Lung (tissue), 12 donors: ENCODE measurements around the gene TRIM17. TPM values are rescaled to one million over a fixed set of nuclear protein-coding genes. Genes with fewer than 3 reads are reported as not detected.

Source experiments
- ATAC-seq: fragments of 200-7000 bp; cut with Tn5 transposase; one replicate; pipeline ENCODE4 v1.9.1; 2020; ENCODE audit warnings: moderate number of reproducible peaks; ENCODE audit not compliant: insufficient read depth, low FRiP score
- DNase-seq, 3 donors: peaks; one replicate each; pipeline ENCODE4 v3.0.0-alpha.2; 2013 to 2017
- H3K27ac ChIP-seq, 2 donors: one replicate each; pipeline ENCODE4 v1.5.1; 2013; ENCODE audit warnings: mild to moderate bottlenecking in 2 of 2, moderate library complexity in 2 of 2, control low read depth in 1 of 2, inconsistent platforms in 1 of 2, low read depth in 1 of 2, low read length in 1 of 2
- H3K27me3 ChIP-seq, 3 donors: one replicate each; pipeline ENCODE4 v1.5.1; 2013; ENCODE audit warnings: low read length in 2 of 3; ENCODE audit not compliant: control insufficient read depth in 3 of 3, insufficient read depth in 3 of 3
- H3K36me3 ChIP-seq, 4 donors: one replicate each; pipeline ENCODE4 v1.5.1; 2013; ENCODE audit warnings: low read length in 4 of 4, mild to moderate bottlenecking in 1 of 4, moderate library complexity in 1 of 4; ENCODE audit not compliant: control insufficient read depth in 4 of 4, insufficient read depth in 4 of 4
- H3K4me1 ChIP-seq, 5 donors: one replicate each; pipeline ENCODE4 v1.5.1; 2013; ENCODE audit warnings: low read length in 5 of 5, mild to moderate bottlenecking in 2 of 5, moderate library complexity in 1 of 5; ENCODE audit not compliant: control insufficient read depth in 5 of 5, insufficient read depth in 5 of 5
- H3K4me3 ChIP-seq: one replicate; pipeline ENCODE4 v1.5.1; 2013; ENCODE audit warnings: mild to moderate bottlenecking, control low read depth, moderate library complexity
- H3K9ac ChIP-seq, 2 donors: one replicate each; pipeline ENCODE4 v1.5.1; 2013; ENCODE audit warnings: low read length in 2 of 2, control low read depth in 1 of 2; ENCODE audit not compliant: insufficient read depth in 1 of 2
- H3K9me3 ChIP-seq, 4 donors: one replicate each; pipeline ENCODE4 v1.5.1; 2013; ENCODE audit warnings: low read length in 3 of 4, mild to moderate bottlenecking in 1 of 4, moderate library complexity in 1 of 4; ENCODE audit not compliant: control insufficient read depth in 4 of 4, insufficient read depth in 3 of 4
- WGBS, 2 donors: extraction: QIAGEN DNeasy Blood & Tissue Kit; methylation state at CpG; one replicate each; pipeline ENCODE4 v1.1.7; 2013; 5-methylcytosine and 5-hydroxymethylcytosine counted together
- polyA plus RNA-seq, 2 donors: library from polyadenylated mRNA; stranded (reverse); fragments of 200-250 nt; gene quantifications; one replicate each; pipeline ENCODE4 v1.2.1, GENCODE V29; 2013
- total RNA-seq, 2 donors: library from RNA; depleted of rRNA in 1 of 2; stranded (reverse); fragments of >200 nt in 1 of 2; gene quantifications; one replicate each; pipeline ENCODE4 v1.2.1, GENCODE V29; 2014 to 2021
- TF ChIP-seq, protein P1 (sequence below): IDR thresholded peaks from 2 replicates; pipeline ENCODE4 v1.5.1; 2012; ENCODE audit warnings: mild to moderate bottlenecking; ENCODE audit errors: control extremely low read depth, extremely low read depth
- donor health status: control.
- donor health status: control.
- donor health status: Bipolar disorder and iron deficiency.
- donor health status: healthy.
- donor health status: DM: yes; HTN: yes; CAD: no.

Gene TRIM17
- total and polyA plus RNA-seq, 4 donors = 1.0 to 3.3 (median 1.8) TPM

DNA sequence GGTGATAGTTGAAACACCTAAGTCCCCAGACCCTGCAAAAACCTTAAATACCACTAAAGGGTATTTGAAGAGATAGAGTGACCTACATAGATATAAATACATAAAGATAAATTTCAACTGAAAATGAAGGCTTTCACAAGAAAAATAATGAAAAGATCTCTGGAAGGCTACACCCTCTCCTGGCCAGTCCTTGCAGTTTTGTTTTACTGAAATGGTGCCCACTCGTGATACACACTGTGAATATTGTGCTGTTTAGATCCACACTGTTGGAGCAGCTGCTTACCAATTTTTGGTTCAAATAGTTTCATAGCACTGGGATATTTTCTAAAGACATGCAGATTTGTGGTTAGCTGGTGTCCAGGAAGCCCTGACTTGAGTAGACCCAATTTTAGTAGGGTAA, 39.1 kb upstream of the TRIM17 start:
- Histone ChIP-seq H3K27ac (no peak overlapping the region), H3K36me3 (no peaks in the 10 kb centered on the region), H3K9ac (no peak overlapping the region), H3K4me3 (no peak overlapping the region), H3K27me3 (peaks cover 0 to 4% (median 3%) of the 10 kb centered on the region in 3 donors), H3K9me3 (no peaks in the 10 kb centered on the region), H3K4me1 (peaks cover 0 to 25% (median 5%) of the 10 kb centered on the region in 5 donors)
- TF ChIP-seq, protein P1, sequence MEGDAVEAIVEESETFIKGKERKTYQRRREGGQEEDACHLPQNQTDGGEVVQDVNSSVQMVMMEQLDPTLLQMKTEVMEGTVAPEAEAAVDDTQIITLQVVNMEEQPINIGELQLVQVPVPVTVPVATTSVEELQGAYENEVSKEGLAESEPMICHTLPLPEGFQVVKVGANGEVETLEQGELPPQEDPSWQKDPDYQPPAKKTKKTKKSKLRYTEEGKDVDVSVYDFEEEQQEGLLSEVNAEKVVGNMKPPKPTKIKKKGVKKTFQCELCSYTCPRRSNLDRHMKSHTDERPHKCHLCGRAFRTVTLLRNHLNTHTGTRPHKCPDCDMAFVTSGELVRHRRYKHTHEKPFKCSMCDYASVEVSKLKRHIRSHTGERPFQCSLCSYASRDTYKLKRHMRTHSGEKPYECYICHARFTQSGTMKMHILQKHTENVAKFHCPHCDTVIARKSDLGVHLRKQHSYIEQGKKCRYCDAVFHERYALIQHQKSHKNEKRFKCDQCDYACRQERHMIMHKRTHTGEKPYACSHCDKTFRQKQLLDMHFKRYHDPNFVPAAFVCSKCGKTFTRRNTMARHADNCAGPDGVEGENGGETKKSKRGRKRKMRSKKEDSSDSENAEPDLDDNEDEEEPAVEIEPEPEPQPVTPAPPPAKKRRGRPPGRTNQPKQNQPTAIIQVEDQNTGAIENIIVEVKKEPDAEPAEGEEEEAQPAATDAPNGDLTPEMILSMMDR = no peak
- DNase-seq = no peak
- 49 to 67% methylated on average over 1 of the region's 1 CpG for WGBS, 2 donors
- no peak for ATAC-seq

DNA sequence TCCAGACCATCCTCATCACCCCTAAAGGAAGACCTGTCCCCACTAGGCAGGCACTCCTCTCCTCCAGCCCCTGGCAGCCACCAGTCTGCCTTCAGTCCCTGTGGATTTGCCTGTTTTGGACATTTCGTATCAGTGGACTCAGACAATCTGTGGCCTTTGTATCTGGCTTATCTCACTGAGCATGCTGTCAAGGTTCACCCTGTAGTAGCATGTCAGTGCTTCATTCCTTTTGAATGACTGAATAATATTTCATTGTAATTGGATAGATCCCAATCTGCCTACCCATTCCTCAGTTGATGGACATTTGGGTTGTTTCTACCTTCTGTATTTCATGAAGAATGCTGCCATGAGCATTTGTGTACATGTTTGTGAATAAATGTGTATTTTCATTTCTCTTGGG, 37.6 kb upstream of the TRIM17 start:
- Histone ChIP-seq H3K27me3 (peaks cover 0 to 4% (median 0%) of the 10 kb centered on the region in 3 donors), H3K9me3 (no peaks in the 10 kb centered on the region), H3K4me1 (peaks cover 0 to 21% (median 5%) of the 10 kb centered on the region in 5 donors), H3K36me3 (no peaks in the 10 kb centered on the region), H3K27ac (no peak overlapping the region), H3K9ac (no peak overlapping the region), H3K4me3 (no peak overlapping the region)
- no peak for ATAC-seq
- TF ChIP-seq, protein P1 = no peak
- no peak for DNase-seq
- WGBS, 2 donors = 90 to 100% methylated on average over 1 of the region's 1 CpG

GRCh38 chr1:228453614-228454013, 37.0 kb upstream of the TRIM17 start:
- no peak for ATAC-seq
- WGBS, 2 donors = 96 to 100% methylated on average over 3 of the region's 3 CpGs
- H3K9ac ChIP-seq = no peak overlapping the region

More at GRCh38 chr1:228453614-228454013, 37.0 kb upstream of the TRIM17 start:
- Histone ChIP-seq H3K36me3 (no peaks in the 10 kb centered on the region), H3K4me1 (peaks cover 0 to 20% (median 5%) of the 10 kb centered on the region in 5 donors), H3K9me3 (no peaks in the 10 kb centered on the region), H3K4me3 (no peak overlapping the region), H3K27ac (no peak overlapping the region), H3K27me3 (peaks cover 0 to 4% (median 0%) of the 10 kb centered on the region in 3 donors)
- TF ChIP-seq, protein P1 = no peak
- no peak for DNase-seq
